Measurements from ENCODE around the gene CXCL10.
"Not testable (repeated sequence)": the region's sequence is repeated elsewhere in the genome, so short reads cannot be mapped to it uniquely, and the experiment has no call there.

CXCL10 gene

GRCh38 chr4:76053730-76054129 is 30.4 kb upstream of the CXCL10 start:
- ChIA-PET CTCF (interaction anchor here (0.6 to 3.1 kb wide), 9 partner anchors 10 to 130 kb away, joined by 3 to 26 read pairs (median 4); partner anchors contain the start of gene ART3), POLR2A (no interaction called here)
- no peak overlapping the region for H3K4me3 ChIP-seq (ENCODE audit: low read depth, low read length)
- no peak for TF ChIP-seq CTCF (IDR thresholded peaks at IDR 0.05; ENCODE audit: insufficient read depth, low read length, missing control alignments)
- DNase-seq (ENCODE audit: low read depth, low spot score): no peak

DNA sequence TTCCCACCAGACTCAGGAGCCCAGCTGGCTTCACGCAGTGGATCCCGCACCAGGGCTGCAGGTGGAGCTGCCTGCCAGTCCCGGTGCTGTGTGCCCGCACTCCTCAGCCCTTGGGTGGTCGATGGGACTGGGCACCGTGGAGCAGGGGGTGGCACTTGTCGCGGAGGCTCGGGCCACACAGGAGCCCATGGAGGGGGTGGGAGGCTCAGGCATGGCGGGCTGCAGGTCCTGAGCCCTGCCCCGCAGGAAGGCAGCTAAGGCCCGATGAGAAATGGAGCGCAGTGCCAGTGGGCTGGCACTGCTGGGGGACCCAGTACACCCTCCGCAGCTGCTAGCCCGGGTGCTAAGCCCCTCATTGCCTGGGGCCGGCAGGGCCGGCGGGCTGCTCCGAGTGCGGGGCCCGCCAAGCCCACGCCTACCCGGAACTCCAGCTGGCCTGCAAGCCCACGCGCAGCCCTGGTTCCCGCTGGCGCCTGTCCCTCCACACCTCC is 27.3 kb upstream of the CXCL10 start:
- POLR2A ChIA-PET; CTCF ChIA-PET; H3K4me3 ChIP-seq (ENCODE audit: low read depth, low read length); DNase-seq (ENCODE audit: low read depth, low spot score): not testable (repeated sequence)

DNA sequence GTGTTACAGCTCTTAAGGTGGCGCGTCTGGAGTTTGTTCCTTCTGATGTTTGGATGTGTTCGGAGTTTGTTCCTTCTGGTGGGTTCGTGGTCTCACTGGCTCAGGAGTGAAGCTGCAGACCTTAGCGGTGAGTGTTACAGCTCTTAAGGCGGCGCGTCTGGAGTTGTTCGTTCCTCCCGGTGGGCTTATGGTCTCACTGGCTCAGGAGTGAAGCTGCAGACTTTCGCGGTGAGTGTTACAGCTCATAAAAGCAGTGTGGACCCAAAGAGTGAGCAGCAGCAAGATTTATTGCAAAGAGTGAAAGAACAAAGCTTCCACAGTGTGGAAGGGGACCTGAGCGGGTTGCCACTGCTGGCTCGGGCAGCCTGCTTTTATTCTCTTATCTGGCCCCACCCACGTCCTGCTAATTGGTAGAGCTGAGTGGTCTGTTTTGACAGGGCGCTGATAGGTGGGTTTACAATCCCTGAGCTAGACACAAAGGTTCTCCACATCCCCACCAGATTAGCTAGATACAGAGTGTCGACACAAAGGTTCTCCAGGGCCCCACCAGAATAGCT is 26.6 kb upstream of the CXCL10 start:
- DNase-seq (ENCODE audit: low read depth, low spot score); CTCF ChIA-PET; H3K4me3 ChIP-seq (ENCODE audit: low read depth, low read length); POLR2A ChIA-PET: not testable (repeated sequence)

GRCh38 chr4:76044686-76045085 is 21.4 kb upstream of the CXCL10 start:
- POLR2A ChIA-PET; CTCF ChIA-PET; H3K4me3 ChIP-seq (ENCODE audit: low read depth, low read length); DNase-seq (ENCODE audit: low read depth, low spot score): not testable (repeated sequence)

GRCh38 chr4:76043306-76043705 is 20.0 kb upstream of the CXCL10 start:
- CTCF ChIA-PET; H3K4me3 ChIP-seq (ENCODE audit: low read depth, low read length); DNase-seq (ENCODE audit: low read depth, low spot score); POLR2A ChIA-PET: not testable (repeated sequence)

- H3K4me3 ChIP-seq (ENCODE audit: low read depth, low read length); DNase-seq (ENCODE audit: low read depth, low spot score); POLR2A ChIA-PET: not testable (repeated sequence)
- CTCF ChIA-PET: interaction anchor here (1.0 to 1.5 kb wide), 2 partner anchors 11 to 144 kb away, joined by 3 read pairs; no protein-coding TSS in a partner anchor
Measured at GRCh38 chr4:76042241-76042998, 19.1 kb upstream of the CXCL10 start.

- DNase-seq (ENCODE audit: low read depth, low spot score): no peak
- ChIA-PET CTCF (interaction anchor here (3.6 kb wide), 1 partner anchor 42 kb away, joined by 24 read pairs; no protein-coding TSS in a partner anchor), POLR2A (no interaction called here)
- H3K4me3 ChIP-seq (ENCODE audit: low read depth, low read length): no peak overlapping the region
- TF ChIP-seq CTCF (IDR thresholded peaks at IDR 0.05; ENCODE audit: insufficient read depth, low read length, missing control alignments): no peak
Measured at GRCh38 chr4:76036855-76037254, 13.6 kb upstream of the CXCL10 start.

DNA sequence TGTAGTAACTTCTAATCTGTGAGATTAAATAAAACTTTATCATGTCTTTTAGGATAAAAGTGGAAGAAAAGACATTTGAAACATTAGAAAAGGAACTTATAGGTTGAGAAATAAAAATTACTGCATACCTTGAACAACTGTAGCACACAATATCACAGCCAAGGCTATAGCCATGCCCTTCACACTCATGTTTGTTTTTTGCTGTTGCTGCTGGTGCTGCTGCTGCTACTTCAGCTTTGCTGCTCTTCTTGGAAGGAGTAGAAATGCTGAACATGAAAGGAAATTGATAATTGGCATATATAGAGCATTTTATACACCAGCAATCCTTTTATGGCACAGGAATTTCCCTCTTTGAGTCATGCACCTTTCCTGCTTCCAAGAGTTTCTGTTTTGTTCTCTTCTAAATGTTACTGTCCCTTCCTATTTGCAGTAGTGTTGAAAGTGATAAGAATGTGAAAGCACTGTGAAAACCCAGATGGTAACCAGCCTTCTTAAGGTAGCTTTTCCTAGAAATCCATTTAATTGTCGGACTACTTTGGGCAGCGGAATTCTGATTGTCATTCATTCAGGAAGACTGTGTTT is 12.6 kb upstream of the CXCL10 start, which contains the start of gene CXCL11:
Gene CXCL11, minus strand, starts transcription at position 272 of the 582 bp plus-strand sequence. Its CDS starts 83 bp downstream, at position 189.
- no peak for DNase-seq (ENCODE audit: low read depth, low spot score)
- H3K4me3 ChIP-seq (ENCODE audit: low read depth, low read length): no peak within 1 kb of the TSS
- no peak for TF ChIP-seq CTCF (IDR thresholded peaks at IDR 0.05; ENCODE audit: insufficient read depth, low read length, missing control alignments)
- ChIA-PET CTCF (interaction anchor here (3.6 kb wide), 1 partner anchor 41 kb away, joined by 24 read pairs; no protein-coding TSS in a partner anchor), POLR2A (no interaction called here)

Measured in AG04449 (cell line).